ENCODE data around the gene KIF20A.

DNA sequence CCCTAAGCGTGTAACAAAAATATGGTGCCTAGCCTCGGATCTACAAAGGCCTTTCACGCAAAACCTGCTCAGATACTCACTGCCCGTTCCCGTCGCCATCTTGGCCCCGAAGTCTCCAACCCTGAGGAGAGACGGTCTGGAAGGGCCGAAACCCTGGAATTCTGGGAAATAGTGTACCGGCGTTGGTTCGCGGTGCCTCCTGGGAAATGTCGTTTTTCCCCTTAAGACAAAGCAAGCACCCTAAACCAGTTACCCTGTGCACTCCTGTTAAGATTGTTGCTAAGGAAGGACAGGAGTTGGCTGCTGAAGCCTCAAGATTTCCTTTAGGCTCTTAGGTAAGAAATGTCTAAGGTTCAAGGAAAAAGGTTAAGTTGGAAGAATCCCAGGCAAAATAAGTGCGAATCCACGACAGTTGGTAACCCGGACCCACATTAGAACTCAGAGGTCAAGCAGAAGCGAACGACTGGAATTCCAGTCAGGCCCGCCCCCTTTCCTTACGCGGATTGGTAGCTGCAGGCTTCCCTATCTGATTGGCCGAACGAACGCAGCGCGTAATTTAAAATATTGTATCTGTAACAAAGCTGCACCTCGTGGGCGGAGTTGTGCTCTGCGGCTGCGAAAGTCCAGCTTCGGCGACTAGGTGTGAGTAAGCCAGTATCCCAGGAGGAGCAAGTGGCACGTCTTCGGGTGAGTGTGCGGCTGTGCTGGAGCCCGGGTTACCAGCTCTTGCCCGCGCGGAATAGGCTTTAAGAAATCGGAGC, at the start of gene KIF20A, which contains the start of gene BRD8:
- TF ChIP-seq POLR2AphosphoS5 (IDR thresholded peaks at IDR 0.05; ENCODE audit: insufficient read depth in 1 of 2, low read depth in 1 of 2) (peak; percentile 60 to 99), CTCF (IDR thresholded peaks at IDR 0.05) (no peak), POLR2A (IDR thresholded peaks at IDR 0.05) (peak in 1 of 2 donors; percentile 22)
